SKM-1 treated with dmso at 0.1 percent for 144 hours (cell line): ENCODE measurements around the gene PFKP.

ENCODE experiments used
- DNase-seq: peaks from one replicate; lab custom pipeline; 2025; ENCODE audit not compliant: unreplicated experiment; lab: John Stamatoyannopoulos, UW

The PFKP gene

DNA sequence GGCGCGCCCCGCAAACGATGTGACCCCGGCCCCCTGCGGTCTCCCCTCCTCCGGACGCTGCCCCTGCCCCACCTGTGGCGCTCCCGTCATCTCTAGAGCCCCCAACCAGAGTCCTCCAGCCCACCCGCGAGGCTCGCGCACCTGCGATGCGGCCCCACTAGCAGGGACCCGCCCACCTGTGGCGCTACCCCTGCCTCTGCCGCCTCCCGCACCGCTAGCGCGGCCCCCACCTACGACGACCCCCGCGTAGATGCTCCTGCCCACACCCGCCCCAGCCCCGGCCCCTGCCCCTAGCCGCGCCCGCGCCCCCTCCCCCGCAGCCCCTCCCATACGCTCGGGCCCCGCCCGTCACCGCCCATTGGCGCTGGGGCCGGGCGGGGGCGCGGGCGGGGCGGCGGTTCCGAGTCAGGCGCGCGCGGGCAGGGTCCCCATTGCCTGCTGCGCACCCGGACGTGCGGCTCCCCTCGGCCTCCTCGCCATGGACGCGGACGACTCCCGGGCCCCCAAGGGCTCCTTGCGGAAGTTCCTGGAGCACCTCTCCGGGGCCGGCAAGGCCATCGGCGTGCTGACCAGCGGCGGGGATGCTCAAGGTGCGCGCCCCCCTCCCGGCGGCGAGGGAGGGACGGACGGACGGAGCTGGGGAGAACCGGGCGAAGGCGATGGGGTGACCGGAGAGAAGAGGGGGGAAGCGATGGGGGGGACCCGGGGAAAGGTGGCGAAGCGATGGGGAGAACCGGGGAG lies at the start of gene PFKP:
Gene PFKP, plus strand, starts transcription at position 431 of the 741 bp plus-strand sequence. Its CDS starts 48 bp downstream, at position 479.
- DNase-seq = peak; percentile 4

- no peak for DNase-seq
Observed at GRCh38 chr10:3018247-3018646, 49.1 kb upstream of the PFKP start.

- no peak for DNase-seq
Observed at GRCh38 chr10:3020311-3020710, 47.0 kb upstream of the PFKP start.

GRCh38 chr10:3020881-3021280 lies 46.5 kb upstream of the PFKP start:
- DNase-seq = no peak

- DNase-seq = no peak
Observed at GRCh38 chr10:3022027-3022426, 45.3 kb upstream of the PFKP start.

DNA sequence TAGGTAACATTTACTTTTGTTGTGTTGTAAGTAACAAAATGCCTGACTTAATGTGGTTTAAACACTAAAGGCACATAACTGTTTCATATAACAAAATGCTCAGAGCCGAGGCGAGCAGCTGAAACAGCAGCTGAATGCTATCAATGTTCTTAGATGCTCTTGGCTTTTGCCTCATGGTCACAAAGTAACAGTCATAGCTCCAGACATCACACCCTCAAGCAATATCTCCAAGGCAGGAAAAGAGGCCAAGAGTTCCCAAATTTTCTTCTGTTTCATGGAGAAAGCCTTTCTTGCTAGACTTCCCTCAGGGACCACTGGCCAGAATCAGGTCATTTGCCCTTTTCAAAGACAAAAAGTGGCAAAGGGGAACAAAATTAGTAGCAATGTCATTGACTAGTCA lies 43.5 kb upstream of the PFKP start:
- no peak for DNase-seq

DNA sequence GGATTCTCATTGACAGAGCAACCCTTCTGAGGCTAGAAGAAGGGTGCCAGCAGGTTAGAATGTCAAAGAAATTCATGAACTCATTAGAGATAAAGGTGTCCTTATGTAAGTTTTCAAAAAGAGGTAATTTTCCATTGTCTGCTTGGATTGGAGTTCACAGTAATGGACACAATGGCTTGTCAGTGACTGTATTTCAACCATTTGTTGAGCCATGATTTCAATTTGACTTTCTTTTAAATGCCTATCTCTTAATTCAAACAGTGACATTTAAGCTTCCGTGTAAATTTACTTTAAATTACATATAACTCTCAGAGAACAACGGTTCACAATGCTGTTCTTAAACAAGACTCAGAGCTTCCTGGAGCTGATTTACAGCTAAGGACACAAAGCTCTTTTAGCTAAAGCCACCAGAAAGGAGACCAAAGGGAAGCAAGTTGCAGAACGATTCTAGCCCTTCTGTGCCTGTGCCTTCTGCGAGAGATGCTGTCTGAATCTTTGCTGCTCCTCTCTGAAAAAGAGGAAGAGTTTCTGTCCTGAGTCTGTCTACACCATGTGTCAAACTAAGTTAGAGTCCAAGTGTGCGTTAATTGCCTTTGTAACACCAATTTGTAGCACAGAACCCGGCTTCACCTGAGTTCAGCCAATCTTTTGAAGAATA lies 42.2 kb upstream of the PFKP start:
- no peak for DNase-seq

DNA sequence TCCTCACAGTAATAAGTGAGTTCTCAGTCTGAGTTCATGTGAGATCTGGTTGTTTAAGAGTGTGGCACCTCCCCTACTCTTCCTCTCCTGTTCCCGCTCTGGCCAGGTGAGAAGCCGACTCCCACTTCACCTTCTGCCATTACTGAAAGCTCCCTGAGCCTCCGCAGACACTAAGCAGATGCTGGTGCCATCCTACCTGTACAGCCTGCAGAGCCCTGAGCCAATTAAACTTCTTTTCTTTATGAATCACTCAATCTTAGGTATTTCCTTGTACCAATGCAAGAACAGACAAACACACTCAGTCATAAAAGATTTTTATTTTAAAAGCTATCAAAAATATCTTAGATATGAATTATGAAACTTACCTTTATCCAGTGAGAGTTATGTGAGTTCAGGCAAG lies 39.5 kb upstream of the PFKP start:
- no peak for DNase-seq

DNA sequence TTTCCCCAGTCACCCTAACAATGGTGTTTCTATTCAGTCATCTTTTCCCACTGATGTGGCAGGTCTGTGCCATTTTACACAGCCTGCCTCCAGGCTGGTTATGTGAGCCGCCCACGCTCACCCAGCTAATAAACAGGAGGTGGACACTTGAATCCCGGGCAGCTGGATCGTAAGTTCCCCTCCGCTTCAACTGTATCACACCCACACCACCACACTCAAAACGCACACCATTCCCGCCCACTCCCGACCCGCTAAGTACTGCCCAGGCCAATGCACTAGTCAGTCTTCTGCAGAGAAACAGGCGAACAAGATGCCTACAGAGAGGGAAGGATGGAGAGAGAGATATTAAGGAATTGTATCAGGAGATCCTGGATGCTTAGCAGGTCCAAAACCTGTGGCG lies 38.9 kb upstream of the PFKP start:
- no peak for DNase-seq

GRCh38 chr10:3030765-3031164 lies 36.6 kb upstream of the PFKP start:
- no peak for DNase-seq

- no peak for DNase-seq
Observed at GRCh38 chr10:3031490-3031889, 35.9 kb upstream of the PFKP start.

GRCh38 chr10:3033925-3034324 lies 33.4 kb upstream of the PFKP start:
- DNase-seq = no peak

GRCh38 chr10:3034616-3035015 lies 32.7 kb upstream of the PFKP start:
- DNase-seq = no peak

DNA sequence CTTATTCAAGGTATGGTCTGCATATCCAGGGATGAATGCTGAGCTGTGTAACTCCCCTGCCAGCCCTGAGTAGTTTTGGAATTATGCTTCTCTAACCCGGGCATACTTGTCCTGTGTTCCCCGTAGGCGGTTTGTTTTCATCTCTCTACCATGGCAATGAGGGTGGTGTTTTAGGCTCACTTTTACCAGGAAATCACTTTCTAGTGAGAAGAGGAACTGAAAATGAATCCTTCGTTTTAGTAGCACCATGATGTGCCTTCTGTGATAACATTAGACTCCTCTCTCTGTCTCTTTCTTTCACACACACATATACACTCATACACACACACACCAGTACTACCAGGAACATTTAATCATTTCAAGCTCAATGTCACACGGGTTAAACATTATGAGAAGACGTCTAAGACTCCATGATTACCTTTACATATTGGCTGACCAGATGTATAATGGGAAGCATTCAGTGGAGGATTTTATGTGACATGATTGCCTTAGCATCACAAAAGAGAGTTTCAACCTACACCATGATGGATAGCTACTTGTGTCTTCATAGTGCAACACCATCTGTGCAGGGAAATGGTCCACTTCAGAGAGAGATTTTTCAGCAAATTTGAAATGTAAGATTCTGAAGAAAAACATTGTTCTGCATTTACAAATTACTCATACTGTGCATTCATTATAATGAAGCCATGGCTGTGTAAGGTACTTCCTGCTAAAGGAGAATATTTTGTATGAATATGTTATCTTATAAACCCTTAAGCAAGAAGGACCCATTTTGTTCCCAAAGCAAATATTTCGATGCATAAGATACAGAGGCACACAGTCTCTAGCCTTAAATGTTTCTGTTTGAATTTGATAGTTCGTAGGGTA lies 31.0 kb upstream of the PFKP start:
- DNase-seq = peak; percentile 28

GRCh38 chr10:3037182-3037581 lies 30.2 kb upstream of the PFKP start:
- no peak for DNase-seq

DNA sequence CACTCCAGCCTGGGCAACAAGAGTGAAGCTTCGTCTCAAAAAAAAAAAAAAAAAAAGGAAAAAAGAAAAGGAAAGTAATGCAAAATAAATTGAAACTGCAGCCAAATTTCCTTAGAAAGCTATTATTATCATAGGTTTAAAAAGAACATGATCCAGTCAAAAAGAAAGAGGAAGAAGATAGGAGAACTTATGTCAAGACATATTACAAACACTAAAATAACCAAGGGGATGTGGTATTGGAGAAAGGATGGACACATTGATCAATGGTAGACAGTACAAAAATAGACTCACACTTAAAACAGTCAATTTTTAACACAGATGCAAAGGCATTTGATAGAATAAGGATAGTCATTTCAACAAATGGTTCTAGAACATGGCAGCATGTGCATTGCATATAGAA lies 27.3 kb upstream of the PFKP start:
- DNase-seq = peak; percentile 57

DNA sequence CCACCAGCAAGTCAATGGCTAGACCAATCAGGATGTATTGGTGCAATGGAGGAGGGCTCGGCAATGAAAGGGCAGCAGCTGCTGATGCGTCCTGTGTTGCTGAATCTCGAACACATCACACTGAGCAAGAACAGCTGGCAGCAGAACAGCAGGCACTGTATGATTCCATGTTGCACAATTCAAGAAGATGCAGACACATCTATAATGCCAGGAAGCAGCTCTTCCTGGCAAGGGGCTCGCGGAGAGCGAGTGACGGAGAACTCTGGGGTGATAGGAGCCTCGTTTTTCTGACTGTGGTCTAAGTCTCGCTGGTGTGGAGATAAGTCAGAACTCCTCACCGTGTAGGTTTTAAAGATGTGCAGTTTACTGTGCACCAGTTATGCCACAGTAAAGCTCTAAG lies 24.8 kb upstream of the PFKP start:
- DNase-seq = no peak

DNA sequence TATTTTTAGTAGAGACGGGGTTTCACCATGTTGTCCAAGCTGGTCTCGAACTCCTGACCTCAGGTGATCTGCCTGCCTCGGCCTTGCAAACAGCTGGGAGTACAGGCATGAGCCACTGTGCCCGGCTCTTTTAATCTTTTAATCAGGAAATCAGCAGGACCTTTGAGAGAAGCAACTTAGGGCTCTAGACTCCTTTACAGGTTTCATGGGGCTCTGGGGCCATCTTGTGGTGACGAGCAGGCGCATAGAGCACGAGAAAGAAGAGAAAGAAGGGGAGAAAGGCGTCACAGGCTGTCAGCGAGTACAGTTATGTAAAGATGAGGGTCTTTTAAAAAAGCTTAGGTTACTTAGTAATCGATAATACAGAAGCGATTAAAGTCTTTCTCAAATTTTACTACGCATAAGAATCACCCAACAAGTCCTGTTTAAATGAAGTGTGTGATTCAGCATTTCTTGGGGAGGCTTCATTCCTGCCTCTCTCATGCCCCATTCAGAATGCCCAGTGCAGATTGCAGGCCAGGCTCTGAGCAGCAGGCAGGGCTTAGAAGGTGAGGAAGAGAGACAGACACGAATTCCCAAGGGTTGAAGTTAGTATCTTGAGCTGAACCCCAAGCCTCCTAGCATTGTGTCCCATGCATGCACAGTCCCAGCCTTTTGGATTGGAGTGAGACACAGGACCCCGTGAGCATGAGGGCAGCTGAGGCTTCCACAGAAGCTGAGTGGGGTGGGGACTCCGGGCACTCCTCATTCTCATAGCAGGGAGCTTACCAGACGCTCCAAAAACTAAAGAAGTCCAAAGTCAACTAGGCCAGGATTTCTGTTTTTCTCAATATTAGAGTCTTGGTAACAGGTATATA lies 23.6 kb upstream of the PFKP start:
- DNase-seq = peak; percentile 7

- DNase-seq = no peak
Observed at GRCh38 chr10:3045471-3046209, 21.7 kb upstream of the PFKP start.

GRCh38 chr10:3046210-3046779 lies 21.1 kb upstream of the PFKP start:
- DNase-seq = no peak
